GM23338 (cell line): ENCODE data around the gene COIL. TPM values are rescaled to one million over a fixed set of nuclear protein-coding genes. Genes with fewer than 3 reads are reported as not detected.

Experiments
- ATAC-seq: fragments of 200-7000 bp; cut with Tn5 transposase; 3 replicates; pipeline ENCODE4 v1.9.1; 2020
- DNase-seq: peaks from one replicate; pipeline ENCODE4 v3.0.0-alpha.2; 2015; ENCODE audit warnings: low spot score
- H2AFZ ChIP-seq: fragments of 200-600 bp; sonication (generic); 2 replicates; pipeline ENCODE4 v1.8.0; 2016; ENCODE audit warnings: antibody characterized with exemption, mild to moderate bottlenecking, moderate library complexity
- H3F3A ChIP-seq: fragments of 200-600 bp; sonication (generic); replicated peaks from 2 replicates; pipeline ENCODE4 v1.8.0; 2017; ENCODE audit warnings: antibody characterized with exemption, mixed run types, low read depth
- H3K27ac ChIP-seq: fragments of 200-600 bp; sonication (generic); 2 replicates; pipeline ENCODE4 v1.6.1; 2016; ENCODE audit warnings: low read depth
- H3K27me3 ChIP-seq: fragments of 200-600 bp; sonication (generic); 2 replicates; pipeline ENCODE4 v1.8.0; 2016; ENCODE audit warnings: mild to moderate bottlenecking, mixed run types, moderate library complexity; ENCODE audit not compliant: insufficient read depth
- H3K36me3 ChIP-seq: fragments of 200-600 bp; sonication (generic); 2 replicates; pipeline ENCODE4 v1.8.0; 2016; ENCODE audit warnings: mild to moderate bottlenecking; ENCODE audit not compliant: insufficient read depth
- H3K4me1 ChIP-seq: fragments of 200-600 bp; sonication (generic); 2 replicates; pipeline ENCODE4 v1.8.0; 2016; ENCODE audit warnings: mild to moderate bottlenecking, moderate library complexity; ENCODE audit not compliant: insufficient read depth
- H3K4me2 ChIP-seq: fragments of 200-600 bp; sonication (generic); 2 replicates; pipeline ENCODE4 v1.7.1; 2017; ENCODE audit warnings: mixed run types
- H3K4me3 ChIP-seq: fragments of 200-600 bp; sonication (generic); 2 replicates; pipeline ENCODE4 v1.6.1; 2016; ENCODE audit warnings: mixed run types
- H3K79me2 ChIP-seq: fragments of 200-600 bp; sonication (generic); replicated peaks from 2 replicates; pipeline ENCODE4 v1.8.0; 2017; ENCODE audit warnings: mild to moderate bottlenecking; ENCODE audit not compliant: insufficient read depth
- H3K9me2 ChIP-seq: fragments of 200-600 bp; sonication (generic); 2 replicates; pipeline ENCODE4 v1.8.0; 2017; ENCODE audit not compliant: insufficient read depth
- H4K20me1 ChIP-seq: fragments of 200-600 bp; sonication (generic); replicated peaks from 2 replicates; pipeline ENCODE4 v1.8.0; 2017; ENCODE audit warnings: mild to moderate bottlenecking; ENCODE audit not compliant: insufficient read depth
- H3K27ac Mint-ChIP-seq: 2 replicates; pipeline ENCODE4 v1.8.0; 2020; ENCODE audit warnings: inconsistent platforms, mild to moderate bottlenecking, moderate library complexity, mixed read lengths
- H3K27me3 Mint-ChIP-seq: 3 replicates; pipeline ENCODE4 v1.8.0; 2022; ENCODE audit warnings: low read depth, mild to moderate bottlenecking, moderate library complexity, mixed read lengths, inconsistent platforms; ENCODE audit not compliant: insufficient read depth, poor library complexity
- H3K36me3 Mint-ChIP-seq: 3 replicates; pipeline ENCODE4 v1.8.0; 2021; ENCODE audit warnings: low read depth, mild to moderate bottlenecking, inconsistent platforms, moderate library complexity, mixed read lengths
- H3K4me1 Mint-ChIP-seq: 3 replicates; pipeline ENCODE4 v1.8.0; 2020; ENCODE audit warnings: mild to moderate bottlenecking, inconsistent platforms, mixed read lengths
- H3K4me3 Mint-ChIP-seq: 3 replicates; pipeline ENCODE4 v1.8.0; 2021; ENCODE audit warnings: moderate library complexity, mild to moderate bottlenecking, inconsistent platforms, mixed read lengths
- H3K9me3 Mint-ChIP-seq: 3 replicates; pipeline ENCODE4 v1.8.0; 2020; ENCODE audit warnings: moderate library complexity, mild to moderate bottlenecking, inconsistent platforms, mixed read lengths
- CREB1 ChIP-seq: fragments of 250-450 bp; sonication (Bioruptor Pico); IDR thresholded peaks from 2 replicates; pipeline ENCODE4 v1.5.0; 2020; ENCODE audit warnings: low read depth, mild to moderate bottlenecking, moderate library complexity
- CTCF ChIP-seq, 2 experiments: fragments of 200-600 bp in 1 of 2; sonication (generic) in 1 of 2; conservative IDR thresholded peaks; 2 replicates each; pipeline versions ENCODE4 v1.5.1 to v1.6.1; 2016 to 2017; ENCODE audit warnings: antibody characterized with exemption in 2 of 2, low read depth in 2 of 2, mild to moderate bottlenecking in 2 of 2, moderate library complexity in 1 of 2
- EZH2 ChIP-seq: fragments of 200-600 bp; sonication (generic); IDR thresholded peaks from one replicate; pipeline ENCODE4 v1.8.0; 2017; ENCODE audit warnings: antibody characterized with exemption, mild to moderate bottlenecking, low read depth; ENCODE audit not compliant: unreplicated experiment
- EZH2phosphoT487 ChIP-seq: fragments of 200-600 bp; sonication (generic); IDR thresholded peaks from one replicate; pipeline ENCODE4 v1.8.1; 2018; ENCODE audit warnings: antibody characterized with exemption; ENCODE audit not compliant: unreplicated experiment
- NANOG ChIP-seq: IDR thresholded peaks from 2 replicates; pipeline ENCODE4 v1.6.1; 2016; ENCODE audit warnings: antibody characterized with exemption, borderline replicate concordance
- POLR2AphosphoS5 ChIP-seq: IDR thresholded peaks from 2 replicates; pipeline ENCODE4 v1.6.1; 2016; ENCODE audit warnings: antibody characterized with exemption, low read depth
- STAT1 ChIP-seq: IDR thresholded peaks from one replicate; pipeline ENCODE4 v1.6.1; 2016; ENCODE audit warnings: antibody characterized with exemption; ENCODE audit not compliant: unreplicated experiment
- ZNF114 ChIP-seq: fragments of 250-450 bp; sonication (Bioruptor Pico); IDR thresholded peaks from 2 replicates; pipeline ENCODE4 v1.5.0; 2020; ENCODE audit warnings: mild to moderate bottlenecking, moderate library complexity
- ZNF331 ChIP-seq: fragments of 250-450 bp; sonication (Bioruptor Pico); IDR thresholded peaks from 2 replicates; pipeline ENCODE4 v1.5.0; 2020; ENCODE audit warnings: low read depth, mild to moderate bottlenecking, moderate library complexity
- polyA plus RNA-seq: library from polyadenylated mRNA; unstranded; fragments of >200 nt; fragmentation: Nextera tagmentation; extraction: Ambion mirVana; gene quantifications from 2 replicates; pipeline ENCODE4 v1.2.1, GENCODE V29; 2016
- total RNA-seq: library from RNA; depleted of rRNA; stranded (reverse); fragments of >200 nt; shearing (Covaris generic); gene quantifications from 2 replicates; pipeline ENCODE4 v1.2.3, GENCODE V29; 2014
- TF ChIP-seq, protein P1 (sequence below): fragments of 250-450 bp; sonication (Bioruptor Pico); IDR thresholded peaks from 2 replicates; pipeline ENCODE4 v1.5.0; 2020; ENCODE audit warnings: mild to moderate bottlenecking, moderate library complexity
- TF ChIP-seq, protein P2 (sequence below): IDR thresholded peaks from 2 replicates; pipeline ENCODE4 v1.6.1; 2016; ENCODE audit warnings: antibody characterized with exemption
- TF ChIP-seq, protein P3 (sequence below): IDR thresholded peaks from one replicate; pipeline ENCODE4 v1.6.1; 2018; ENCODE audit warnings: antibody characterized with exemption; ENCODE audit not compliant: unreplicated experiment

Gene COIL
- total and polyA plus RNA-seq, 2 experiments from 2014 or later, result 18.5 to 32.2 TPM

DNA sequence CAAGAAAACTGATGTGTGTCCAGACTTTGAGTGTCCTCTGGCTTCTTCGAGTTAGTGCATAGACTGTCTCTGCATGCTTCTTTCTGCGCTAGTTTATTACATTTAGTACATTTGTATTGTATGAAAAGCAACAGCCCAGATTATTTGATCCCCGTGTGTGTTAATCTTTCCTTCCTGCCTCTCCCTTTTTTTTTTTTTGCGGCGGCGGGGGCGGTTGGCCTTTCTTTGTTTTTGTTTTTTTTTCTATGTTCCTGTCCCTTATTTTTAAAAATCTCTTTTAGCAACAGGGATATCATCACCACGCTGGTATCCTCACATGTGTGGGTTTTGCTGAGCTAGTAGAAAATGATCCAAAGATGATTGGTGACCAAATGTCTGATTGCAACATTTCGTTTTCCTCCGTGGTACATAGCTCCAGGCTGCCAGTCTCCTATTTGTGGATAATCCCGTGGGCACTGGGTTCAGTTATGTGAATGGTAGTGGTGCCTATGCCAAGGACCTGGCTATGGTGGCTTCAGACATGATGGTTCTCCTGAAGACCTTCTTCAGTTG, 26.5 kb upstream of the COIL start:
- Mint-ChIP-seq H3K9me3 (no peaks in the 10 kb centered on the region), H3K27me3 (peaks cover 4% of the 10 kb centered on the region), H3K27ac (no peak overlapping the region), H3K4me3 (no peak overlapping the region), H3K4me1 (peaks cover 3% of the 10 kb centered on the region), H3K36me3 (peaks cover 23% of the 10 kb centered on the region)
- Histone ChIP-seq H3K27ac (no peak overlapping the region), H3K36me3 (peaks cover 9% of the 10 kb centered on the region; the same call in 1 of the 2 replicates), H2AFZ (no peak overlapping the region), H3K4me3 (no peak overlapping the region), H3K79me2 (no peaks in the 10 kb centered on the region), H3K4me2 (no peak overlapping the region), H4K20me1 (no peaks in the 10 kb centered on the region), H3F3A (no peaks in the 10 kb centered on the region), H3K4me1 (peaks cover 7% of the 10 kb centered on the region; the same call in 1 of the 2 replicates), H3K9me2 (no peaks in the 10 kb centered on the region), H3K27me3 (no peaks in the 10 kb centered on the region)
- TF ChIP-seq CREB1 (no peak), EZH2phosphoT487 (no peak), NANOG (no peak), STAT1 (no peak), ZNF114 (no peak), POLR2AphosphoS5 (no peak), EZH2 (no peak), CTCF (conservative IDR thresholded peaks at IDR 0.05; ENCODE audit: low read depth in 2 of 2) (no peak), ZNF331 (CRISPR knock-in tag) (no peak)
- TF ChIP-seq, protein P1, sequence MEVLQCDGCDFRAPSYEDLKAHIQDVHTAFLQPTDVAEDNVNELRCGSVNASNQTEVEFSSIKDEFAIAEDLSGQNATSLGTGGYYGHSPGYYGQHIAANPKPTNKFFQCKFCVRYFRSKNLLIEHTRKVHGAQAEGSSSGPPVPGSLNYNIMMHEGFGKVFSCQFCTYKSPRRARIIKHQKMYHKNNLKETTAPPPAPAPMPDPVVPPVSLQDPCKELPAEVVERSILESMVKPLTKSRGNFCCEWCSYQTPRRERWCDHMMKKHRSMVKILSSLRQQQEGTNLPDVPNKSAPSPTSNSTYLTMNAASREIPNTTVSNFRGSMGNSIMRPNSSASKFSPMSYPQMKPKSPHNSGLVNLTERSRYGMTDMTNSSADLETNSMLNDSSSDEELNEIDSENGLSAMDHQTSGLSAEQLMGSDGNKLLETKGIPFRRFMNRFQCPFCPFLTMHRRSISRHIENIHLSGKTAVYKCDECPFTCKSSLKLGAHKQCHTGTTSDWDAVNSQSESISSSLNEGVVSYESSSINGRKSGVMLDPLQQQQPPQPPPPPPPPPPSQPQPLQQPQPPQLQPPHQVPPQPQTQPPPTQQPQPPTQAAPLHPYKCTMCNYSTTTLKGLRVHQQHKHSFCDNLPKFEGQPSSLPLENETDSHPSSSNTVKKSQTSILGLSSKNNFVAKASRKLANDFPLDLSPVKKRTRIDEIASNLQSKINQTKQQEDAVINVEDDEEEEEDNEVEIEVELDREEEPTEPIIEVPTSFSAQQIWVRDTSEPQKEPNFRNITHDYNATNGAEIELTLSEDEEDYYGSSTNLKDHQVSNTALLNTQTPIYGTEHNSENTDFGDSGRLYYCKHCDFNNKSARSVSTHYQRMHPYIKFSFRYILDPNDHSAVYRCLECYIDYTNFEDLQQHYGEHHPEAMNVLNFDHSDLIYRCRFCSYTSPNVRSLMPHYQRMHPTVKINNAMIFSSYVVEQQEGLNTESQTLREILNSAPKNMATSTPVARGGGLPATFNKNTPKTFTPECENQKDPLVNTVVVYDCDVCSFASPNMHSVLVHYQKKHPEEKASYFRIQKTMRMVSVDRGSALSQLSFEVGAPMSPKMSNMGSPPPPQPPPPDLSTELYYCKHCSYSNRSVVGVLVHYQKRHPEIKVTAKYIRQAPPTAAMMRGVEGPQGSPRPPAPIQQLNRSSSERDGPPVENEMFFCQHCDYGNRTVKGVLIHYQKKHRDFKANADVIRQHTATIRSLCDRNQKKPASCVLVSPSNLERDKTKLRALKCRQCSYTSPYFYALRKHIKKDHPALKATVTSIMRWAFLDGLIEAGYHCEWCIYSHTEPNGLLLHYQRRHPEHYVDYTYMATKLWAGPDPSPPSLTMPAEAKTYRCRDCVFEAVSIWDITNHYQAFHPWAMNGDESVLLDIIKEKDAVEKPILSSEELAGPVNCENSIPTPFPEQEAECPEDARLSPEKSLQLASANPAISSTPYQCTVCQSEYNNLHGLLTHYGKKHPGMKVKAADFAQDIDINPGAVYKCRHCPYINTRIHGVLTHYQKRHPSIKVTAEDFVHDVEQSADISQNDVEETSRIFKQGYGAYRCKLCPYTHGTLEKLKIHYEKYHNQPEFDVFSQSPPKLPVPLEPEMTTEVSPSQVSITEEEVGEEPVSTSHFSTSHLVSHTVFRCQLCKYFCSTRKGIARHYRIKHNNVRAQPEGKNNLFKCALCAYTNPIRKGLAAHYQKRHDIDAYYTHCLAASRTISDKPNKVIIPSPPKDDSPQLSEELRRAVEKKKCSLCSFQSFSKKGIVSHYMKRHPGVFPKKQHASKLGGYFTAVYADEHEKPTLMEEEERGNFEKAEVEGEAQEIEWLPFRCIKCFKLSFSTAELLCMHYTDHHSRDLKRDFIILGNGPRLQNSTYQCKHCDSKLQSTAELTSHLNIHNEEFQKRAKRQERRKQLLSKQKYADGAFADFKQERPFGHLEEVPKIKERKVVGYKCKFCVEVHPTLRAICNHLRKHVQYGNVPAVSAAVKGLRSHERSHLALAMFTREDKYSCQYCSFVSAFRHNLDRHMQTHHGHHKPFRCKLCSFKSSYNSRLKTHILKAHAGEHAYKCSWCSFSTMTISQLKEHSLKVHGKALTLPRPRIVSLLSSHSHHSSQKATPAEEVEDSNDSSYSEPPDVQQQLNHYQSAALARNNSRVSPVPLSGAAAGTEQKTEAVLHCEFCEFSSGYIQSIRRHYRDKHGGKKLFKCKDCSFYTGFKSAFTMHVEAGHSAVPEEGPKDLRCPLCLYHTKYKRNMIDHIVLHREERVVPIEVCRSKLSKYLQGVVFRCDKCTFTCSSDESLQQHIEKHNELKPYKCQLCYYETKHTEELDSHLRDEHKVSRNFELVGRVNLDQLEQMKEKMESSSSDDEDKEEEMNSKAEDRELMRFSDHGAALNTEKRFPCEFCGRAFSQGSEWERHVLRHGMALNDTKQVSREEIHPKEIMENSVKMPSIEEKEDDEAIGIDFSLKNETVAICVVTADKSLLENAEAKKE (CRISPR knock-in tag), result no peak
- TF ChIP-seq, protein P2, sequence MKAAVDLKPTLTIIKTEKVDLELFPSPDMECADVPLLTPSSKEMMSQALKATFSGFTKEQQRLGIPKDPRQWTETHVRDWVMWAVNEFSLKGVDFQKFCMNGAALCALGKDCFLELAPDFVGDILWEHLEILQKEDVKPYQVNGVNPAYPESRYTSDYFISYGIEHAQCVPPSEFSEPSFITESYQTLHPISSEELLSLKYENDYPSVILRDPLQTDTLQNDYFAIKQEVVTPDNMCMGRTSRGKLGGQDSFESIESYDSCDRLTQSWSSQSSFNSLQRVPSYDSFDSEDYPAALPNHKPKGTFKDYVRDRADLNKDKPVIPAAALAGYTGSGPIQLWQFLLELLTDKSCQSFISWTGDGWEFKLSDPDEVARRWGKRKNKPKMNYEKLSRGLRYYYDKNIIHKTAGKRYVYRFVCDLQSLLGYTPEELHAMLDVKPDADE, result no peak
- TF ChIP-seq, protein P3, sequence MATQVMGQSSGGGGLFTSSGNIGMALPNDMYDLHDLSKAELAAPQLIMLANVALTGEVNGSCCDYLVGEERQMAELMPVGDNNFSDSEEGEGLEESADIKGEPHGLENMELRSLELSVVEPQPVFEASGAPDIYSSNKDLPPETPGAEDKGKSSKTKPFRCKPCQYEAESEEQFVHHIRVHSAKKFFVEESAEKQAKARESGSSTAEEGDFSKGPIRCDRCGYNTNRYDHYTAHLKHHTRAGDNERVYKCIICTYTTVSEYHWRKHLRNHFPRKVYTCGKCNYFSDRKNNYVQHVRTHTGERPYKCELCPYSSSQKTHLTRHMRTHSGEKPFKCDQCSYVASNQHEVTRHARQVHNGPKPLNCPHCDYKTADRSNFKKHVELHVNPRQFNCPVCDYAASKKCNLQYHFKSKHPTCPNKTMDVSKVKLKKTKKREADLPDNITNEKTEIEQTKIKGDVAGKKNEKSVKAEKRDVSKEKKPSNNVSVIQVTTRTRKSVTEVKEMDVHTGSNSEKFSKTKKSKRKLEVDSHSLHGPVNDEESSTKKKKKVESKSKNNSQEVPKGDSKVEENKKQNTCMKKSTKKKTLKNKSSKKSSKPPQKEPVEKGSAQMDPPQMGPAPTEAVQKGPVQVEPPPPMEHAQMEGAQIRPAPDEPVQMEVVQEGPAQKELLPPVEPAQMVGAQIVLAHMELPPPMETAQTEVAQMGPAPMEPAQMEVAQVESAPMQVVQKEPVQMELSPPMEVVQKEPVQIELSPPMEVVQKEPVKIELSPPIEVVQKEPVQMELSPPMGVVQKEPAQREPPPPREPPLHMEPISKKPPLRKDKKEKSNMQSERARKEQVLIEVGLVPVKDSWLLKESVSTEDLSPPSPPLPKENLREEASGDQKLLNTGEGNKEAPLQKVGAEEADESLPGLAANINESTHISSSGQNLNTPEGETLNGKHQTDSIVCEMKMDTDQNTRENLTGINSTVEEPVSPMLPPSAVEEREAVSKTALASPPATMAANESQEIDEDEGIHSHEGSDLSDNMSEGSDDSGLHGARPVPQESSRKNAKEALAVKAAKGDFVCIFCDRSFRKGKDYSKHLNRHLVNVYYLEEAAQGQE, result no peak
- ATAC-seq, result no peak
- no peak for DNase-seq
